Erythroblast (primary cell): ENCODE measurements around the gene VAMP3.

Experiments used
- GATA1 ChIP-seq: IDR thresholded peaks from 2 replicates; pipeline ENCODE4 v1.6.1; 2011; ENCODE audit warnings: low read depth, mild to moderate bottlenecking, control low read depth, low read length, moderate library complexity
- POLR2A ChIP-seq: IDR thresholded peaks from 2 replicates; pipeline ENCODE4 v1.6.1; 2011; ENCODE audit warnings: mild to moderate bottlenecking, low read length

- TF ChIP-seq POLR2A (no peak), GATA1 (no peak)
Measured at GRCh38 chr1:7751174-7751573, 19.9 kb upstream of the VAMP3 start.
